Sciatic nerve (tissue), 2 donors: Measurements from ENCODE around the gene WDR91. TPM values are rescaled to one million over a fixed set of nuclear protein-coding genes. Genes with fewer than 3 reads are reported as not detected.

Experiments
- ATAC-seq: fragments of 200-7000 bp; cut with Tn5 transposase; one replicate; pipeline ENCODE4 v1.9.1; 2020; ENCODE audit warnings: mild to moderate bottlenecking, moderate library complexity
- DNase-seq: peaks from one replicate; pipeline ENCODE4 v3.0.0-alpha.2; 2020; ENCODE audit warnings: low spot score
- intact Hi-C: fragments of 100-400 bp; cut with DNase I; formaldehyde crosslinking; loops from one replicate; pipeline ENCODE4 v1.14.2; 2022
- total RNA-seq: library from RNA; stranded (reverse); fragmentation: NEBNext Ultra II Directional; extraction: Animal tissue kit (Norgen Biotek cat#: 25700); gene quantifications from one replicate; pipeline ENCODE4 v1.2.1, GENCODE V29; 2021
- donor health status: DM: no; HTN: no; CAD: no.
- donor health status: DM: no; HTN: no; CAD: no.

Gene WDR91
- 32.7 TPM for total RNA-seq

DNA sequence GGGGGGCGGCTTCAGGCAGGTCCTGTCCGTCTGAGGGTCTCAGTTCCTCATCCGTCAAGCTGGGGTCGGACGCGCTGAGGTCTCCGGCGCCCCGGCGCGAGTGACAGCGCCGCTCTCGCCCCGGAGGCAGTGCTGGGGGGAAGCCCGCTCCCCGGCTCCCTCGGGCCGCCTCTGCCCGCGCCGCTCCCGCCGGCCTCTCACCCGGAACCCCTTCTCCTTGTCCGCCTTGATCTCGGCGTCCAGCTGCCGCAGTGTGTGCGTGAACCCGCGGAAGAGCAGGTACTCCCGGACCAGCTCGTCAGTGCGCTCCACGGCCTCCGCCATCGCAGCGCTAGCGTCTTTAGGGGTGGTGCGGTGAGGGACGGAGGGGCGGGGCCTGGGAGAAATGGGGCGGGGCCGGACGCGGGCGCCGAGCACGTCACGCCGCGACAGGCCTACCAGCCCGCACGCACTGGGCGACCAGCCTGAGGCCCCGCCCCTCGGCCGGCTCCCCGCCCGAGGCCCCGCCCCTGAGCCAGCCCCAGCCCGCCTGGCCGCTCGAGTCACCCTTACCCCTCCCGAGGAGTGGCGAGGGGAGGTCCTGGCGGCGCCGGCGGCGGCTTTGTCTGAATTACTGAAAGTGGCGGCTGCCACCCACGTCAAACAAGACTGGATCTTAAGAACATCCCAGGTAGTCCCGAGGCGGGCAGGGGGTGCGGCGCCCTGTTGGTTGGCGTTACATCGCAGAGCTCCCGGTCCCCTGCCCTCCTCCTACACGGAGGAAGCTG is at the start of gene WDR91:
Gene WDR91, minus strand, starts transcription at position 348 of the 767 bp plus-strand sequence. Its CDS starts 24 bp downstream, at position 324.
- peak; percentile 98 for DNase-seq

DNA sequence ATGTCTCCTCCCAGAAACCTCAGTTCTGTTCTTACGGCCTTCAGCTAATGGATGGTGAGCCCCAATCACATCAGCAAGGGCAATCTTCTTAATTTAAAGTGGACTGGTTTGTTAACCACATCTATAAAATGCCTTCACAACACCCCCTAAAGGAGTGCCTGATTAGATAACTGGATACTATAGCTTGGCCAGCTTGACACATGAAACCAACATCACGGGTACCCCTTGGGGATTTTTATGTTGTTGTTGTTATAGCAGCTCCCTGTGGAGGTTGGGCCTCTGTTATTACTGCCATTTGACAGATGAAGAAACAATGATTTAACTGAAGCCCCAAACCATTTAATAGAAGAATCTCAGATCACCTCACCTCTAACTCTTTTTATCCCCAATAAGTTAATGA is 49.1 kb upstream of the WDR91 start:
- intact Hi-C loops = loop anchor here (10.0 kb wide), 1 partner anchor 374 kb away; no protein-coding TSS in a partner anchor
- ATAC-seq = no peak
- DNase-seq = no peak

More for the DNA sequence above, at the start of gene WDR91:
- intact Hi-C loops = no loop called here
- ATAC-seq = peak; percentile 97

DNA sequence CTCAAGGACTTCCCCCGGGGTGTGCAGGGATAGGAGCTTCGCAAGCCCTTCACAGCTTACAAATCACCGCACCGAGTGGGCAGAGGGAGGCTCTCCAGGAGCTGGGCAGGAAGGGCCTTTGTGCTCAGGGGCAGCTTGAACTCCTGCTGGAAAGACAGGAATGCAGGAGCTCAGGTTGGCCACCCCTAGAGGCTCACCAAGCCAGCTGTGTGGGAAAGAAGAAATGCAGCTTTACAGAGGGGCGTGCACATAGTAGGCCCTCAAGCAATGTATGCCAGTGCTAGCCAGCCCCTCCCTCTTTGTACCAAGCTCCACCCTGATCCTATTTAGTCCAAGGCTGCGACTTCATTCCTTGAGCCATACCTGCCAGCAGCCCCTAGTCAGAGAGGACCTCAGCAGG is 48.4 kb upstream of the WDR91 start:
- no peak for ATAC-seq
- DNase-seq = no peak
- intact Hi-C loops = loop anchor here (10.0 kb wide), 1 partner anchor 375 kb away; no protein-coding TSS in a partner anchor

DNA sequence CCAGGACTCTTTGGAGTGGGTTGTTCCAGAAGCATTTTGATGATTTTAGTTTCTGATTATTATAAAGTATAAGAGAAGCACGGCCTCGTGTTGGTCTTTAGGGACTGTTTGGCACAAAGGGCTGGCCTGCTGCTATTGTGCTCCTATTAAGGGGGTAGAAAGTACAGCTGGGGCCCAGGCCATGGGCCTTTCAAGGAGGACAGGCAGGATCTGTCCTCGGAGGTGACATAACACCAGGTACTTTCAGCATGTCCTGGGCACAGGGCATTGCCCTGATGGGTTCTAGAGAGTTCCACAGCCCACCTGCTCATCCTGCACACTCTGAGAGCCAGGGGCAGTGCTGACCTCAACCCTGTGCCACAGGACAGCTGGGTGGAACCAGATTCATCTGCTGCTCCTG is 47.3 kb upstream of the WDR91 start:
- intact Hi-C loops = no loop called here
- DNase-seq (no peak), ATAC-seq (no peak)

DNA sequence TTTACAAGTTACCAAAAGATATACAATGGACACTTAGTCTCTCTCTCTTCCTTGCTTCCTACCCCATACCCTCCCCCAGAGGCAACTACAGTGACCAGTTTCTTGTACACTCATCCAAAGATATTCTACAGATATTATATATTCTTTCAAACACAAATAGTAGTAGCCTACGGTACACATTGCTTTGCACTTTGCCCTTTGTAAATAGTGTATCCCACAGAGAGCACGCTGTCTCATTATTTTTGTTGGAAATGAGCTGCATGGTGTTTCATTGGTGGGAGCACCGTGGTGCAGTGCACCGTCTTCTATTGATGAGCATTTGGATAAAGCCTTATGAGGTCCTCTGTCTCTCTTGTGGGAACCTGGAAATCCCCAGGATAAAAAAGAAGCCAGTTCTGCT is 46.5 kb upstream of the WDR91 start:
- intact Hi-C loops = no loop called here

DNA sequence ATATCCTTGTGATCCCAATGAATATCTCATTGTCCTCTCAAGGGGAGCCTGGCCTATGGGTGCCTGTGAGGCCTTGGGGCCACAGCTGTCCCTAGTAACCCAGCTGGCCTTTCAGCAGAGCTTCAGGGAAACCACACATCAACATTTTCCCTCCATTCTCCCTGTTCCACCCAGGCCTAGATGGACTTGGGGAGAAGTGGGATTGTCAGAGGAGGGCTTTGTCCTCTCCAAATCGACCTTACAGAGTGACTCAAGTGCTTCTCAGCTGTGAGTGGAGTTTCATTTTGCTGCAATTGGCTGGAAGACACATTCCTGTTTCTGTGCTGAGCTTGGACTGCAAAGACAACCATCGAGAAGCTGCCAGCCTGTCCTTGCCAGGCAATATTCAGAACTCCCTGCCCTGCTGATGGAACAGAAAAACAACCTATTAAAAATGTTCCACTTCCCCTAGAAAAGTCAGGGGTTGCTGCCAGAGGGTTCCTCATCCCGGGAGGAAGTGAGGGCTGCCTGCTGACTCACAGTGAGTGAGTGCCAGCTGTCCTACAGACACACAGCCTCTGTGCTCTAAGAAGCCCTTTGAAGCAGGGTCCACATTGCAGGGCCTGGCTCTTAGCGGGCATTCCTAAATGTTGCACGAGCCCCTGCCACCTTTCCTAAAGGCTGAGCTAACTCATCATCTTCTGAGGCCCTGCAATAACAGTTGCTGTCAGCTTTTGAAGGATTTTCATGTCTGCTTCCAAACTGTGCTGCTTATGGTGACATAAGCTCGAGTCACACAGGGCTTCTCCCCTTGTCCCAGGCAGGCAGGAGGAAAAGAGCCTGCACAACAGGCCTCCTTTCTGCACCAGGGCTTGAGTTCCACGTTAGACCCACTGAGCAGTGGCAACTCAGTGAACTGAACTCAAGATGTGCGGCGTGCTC is 42.8 kb upstream of the WDR91 start:
- intact Hi-C loops = no loop called here
- peak; percentile 90 for ATAC-seq
- peak; percentile 76 for DNase-seq

More for the DNA sequence above, 46.5 kb upstream of the WDR91 start:
- DNase-seq (no peak), ATAC-seq (no peak)

DNA sequence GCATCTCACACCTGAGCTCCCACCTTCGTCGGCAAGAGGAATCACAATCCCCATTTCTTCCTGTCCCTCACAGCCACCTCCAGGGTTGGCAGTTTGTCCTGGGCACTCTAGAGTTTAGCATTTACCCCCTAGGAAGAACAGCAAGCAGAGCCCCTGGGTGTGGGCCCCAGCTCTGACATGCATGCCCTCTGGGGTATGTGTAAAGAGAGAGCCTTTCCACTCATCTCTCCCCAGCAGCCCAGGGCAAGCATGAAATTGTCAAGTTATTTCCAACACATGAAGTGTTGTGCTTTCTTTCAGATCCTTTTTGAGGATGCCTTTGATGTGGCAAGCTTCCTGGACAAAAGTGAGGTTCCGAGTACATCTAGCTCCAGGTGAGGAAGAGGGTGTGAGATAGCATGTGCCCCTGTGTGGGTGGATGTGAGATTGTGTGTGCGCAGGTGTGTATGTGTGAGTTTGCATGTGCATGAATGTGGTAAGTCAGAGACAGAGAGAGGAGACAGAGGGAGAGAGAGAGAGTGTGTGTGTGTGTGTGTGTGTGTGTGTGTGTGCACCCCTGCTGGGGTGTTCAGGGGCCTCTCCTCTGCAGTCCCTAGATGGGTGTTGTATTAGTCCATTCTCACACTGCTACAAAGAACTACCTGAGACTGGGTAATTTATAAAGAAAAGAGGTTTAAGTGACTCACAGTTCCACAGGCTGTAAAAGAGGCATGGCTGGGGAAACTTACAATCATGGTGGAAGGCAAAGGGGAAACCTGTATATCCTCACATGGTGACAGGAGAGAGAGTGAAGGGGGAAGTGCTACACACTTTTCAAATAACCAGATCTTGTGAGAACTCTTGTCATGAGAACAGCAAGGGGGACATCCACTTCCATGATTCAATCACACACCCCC is 40.4 kb upstream of the WDR91 start:
- no peak for ATAC-seq
- DNase-seq = no peak
- intact Hi-C loops = no loop called here

DNA sequence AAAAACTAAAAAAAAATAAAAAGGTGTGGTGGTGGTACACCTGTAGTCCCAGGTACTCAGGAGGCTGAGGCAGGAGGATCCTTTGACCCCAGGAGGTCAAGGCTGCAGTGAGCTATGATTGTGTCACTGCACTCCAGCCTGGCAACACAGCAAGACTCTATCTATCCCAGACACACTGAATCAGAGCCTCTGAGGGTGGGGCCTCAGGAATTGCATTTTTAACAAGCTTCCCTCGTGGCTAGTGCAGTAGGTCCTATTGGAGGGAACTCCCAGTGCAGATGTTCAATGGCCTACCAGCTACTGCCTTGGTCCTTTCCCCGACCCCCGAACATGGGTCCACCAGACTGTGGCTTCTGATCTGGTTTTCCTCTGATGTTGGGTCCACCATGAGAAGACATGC is 37.2 kb upstream of the WDR91 start:
- DNase-seq (no peak), ATAC-seq (no peak)
- intact Hi-C loops = no loop called here

DNA sequence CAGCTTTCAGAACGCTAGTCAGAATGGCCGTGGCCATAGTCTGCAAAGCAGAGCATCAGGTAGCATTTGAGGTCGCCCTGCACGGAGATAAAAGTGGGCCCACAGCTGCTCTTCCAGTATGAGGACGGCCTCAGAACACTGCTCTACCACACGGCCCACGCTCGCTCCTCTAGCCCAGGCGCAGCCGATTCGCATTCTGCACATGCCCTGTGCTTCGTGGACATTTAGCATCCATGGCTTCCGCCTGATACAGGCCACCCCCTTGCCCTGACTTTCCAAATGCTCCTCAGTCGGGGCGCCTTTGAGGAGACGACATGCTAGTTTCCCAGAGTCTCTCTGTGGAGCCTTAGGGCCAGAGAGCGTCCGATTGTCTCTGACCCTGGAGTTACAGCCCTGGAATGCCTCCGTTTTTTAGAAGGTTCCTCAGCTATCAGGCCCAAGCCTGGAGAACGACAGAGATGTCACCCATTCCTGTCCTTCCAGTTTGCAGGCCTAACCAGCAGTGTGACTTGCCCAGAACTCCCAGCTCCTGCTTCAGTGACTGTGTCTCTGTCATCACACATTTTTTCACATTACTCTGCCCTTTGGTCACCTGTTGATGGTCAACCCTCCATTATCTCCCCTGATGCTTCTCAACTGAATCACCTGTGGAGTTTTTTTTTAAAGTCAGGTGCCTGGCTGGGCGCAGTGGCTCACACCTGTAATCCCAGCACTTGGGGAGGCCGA is 36.6 kb upstream of the WDR91 start:
- intact Hi-C loops = no loop called here
- no peak for ATAC-seq
- no peak for DNase-seq

DNA sequence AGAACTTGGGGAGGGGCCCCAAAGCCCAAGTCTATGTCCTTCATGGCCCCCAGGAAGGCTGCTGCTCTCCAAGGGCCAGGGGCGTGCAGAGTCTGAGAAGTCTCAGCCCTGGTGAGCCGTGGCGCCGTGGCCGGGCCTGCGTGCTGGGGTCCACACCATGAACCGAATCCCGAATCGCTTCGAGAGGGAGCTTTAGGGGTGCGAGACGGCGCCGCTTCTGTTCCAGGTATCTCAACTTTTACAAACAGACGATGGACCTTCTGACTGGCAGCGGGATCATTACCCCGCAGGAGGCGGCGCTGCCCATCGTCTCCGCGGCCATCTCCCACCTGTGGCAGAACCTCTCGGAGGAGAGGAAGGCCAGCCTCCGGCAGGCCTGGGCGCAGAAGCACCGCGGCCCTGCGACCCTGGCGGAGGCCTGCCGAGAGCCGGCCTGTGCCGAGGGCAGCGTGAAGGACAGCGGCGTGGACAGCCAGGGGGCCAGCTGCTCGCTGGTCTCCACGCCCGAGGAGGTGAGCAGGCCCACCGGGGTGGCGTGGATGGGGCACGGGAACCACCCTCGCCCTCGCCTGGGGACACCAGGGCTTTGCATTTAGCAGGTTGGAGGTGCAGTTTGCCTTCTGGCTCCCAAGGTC is 35.0 kb upstream of the WDR91 start:
- ATAC-seq (no peak), DNase-seq (no peak)

DNA sequence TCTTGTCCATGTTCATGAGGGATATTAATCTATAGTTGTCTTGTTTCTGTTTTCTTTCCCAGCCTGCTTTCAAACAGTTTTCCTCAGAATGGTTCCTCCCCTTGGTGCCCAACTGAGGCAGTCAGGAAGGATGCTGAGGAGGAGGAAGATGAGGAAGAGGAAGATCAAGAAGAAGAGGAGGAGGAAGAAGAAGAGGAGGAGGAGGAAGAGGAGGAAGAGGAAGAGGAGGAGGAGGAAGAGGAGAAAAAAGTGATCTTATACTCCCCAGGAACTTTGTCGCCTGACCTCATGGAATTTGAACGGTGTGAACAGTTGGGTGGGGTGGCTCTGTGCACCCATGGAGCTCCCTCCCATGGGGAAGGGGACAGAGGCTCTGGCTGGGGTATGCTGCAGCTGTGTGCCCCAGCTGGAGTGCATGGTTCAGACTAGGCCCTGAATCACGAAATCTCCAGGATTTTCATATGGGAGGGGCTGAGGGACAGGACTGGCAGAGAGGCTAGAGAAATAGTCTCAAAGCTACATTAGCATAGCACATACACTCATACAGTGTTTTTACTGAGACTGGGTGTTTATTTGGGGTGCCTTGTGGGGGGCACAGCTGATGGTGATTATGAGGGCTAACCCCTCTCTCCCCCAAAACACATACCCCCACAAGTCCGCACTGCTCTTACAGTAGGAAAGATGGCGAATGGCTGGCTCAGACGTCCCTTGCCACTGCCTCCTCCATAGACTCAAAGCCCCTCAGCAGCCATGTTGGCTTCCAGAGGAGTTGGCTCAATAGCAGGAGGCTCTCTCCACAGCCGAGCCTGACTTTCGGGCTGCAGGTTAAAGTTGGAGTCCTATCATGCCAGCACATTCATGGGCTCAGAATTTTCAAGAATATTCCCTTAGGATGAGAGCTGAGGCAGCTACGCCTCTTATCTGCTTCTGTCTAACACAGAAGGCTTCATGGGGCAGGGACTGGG is 34.2 kb upstream of the WDR91 start:
- ATAC-seq (no peak), DNase-seq (no peak)
- intact Hi-C loops = no loop called here

More for the DNA sequence above, 35.0 kb upstream of the WDR91 start:
- intact Hi-C loops = no loop called here

DNA sequence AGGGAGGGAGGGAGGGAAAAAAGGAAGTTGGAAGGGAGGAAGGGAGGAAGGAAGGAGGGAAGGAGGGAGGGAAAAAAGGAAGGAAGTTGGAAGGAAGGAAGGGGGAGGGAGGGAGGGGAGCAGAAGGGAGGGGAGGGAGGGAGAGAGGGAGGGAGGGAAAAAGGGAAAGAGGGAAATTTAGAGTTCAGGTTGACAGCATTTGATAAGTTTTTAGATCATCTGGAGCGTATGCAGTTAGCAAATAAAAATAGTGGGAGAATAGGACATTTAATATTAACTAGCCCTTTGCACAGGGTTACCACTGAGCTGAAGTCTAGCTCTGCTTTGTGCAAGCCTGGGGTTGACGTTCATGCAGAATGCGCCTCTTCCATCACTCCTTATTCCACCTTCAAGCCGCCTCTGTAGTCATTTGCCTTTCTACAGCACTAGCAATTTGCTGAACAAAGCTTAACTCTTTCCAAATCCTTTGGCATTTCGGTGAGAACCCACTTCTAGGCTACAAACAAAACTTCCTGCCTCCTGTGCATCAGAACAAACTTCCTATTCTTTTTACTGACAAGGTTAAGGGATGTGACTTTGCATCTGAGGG is 30.9 kb upstream of the WDR91 start:
- ATAC-seq (no peak), DNase-seq (no peak)
- intact Hi-C loops = no loop called here

DNA sequence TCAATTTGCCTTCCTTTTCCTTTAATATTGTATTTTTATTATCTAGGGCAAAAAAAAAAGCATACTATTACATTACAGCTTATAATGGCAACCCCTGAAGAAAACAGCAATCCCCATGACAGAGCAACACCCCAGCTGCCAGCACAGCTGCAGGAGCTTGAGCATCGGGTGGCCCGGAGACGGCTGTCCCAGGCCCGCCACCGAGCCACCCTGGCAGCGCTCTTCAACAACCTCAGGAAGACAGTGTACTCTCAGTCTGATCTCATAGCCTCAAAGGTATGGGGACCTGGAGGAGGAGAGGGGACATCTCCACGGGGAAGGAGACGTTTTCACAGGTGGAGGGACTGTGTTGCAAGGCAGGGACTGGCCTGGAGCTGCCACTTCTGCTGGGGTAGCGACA is 29.1 kb upstream of the WDR91 start:
- peak; percentile 39 for ATAC-seq
- DNase-seq = no peak
- intact Hi-C loops = no loop called here

DNA sequence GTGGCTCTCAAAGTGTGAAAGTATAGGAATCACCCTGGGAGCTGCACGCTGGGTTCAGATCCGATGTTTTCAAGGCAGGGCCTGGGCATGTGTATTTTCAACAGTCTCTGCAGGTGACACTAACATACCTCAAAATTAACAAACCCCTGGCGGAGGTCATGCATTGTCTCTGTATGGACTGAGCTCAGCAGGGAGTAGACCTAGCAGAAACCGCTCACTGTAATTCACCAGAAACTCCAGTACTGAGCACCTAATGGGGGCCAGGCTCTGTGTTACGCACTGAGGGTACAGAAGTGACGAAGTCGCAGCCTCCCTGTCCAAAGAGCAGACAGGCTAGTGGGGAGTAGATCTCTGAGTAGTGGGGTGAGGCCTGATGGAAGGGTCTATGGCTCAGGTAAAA is 27.9 kb upstream of the WDR91 start:
- ATAC-seq = no peak
- no peak for DNase-seq
- intact Hi-C loops = no loop called here

DNA sequence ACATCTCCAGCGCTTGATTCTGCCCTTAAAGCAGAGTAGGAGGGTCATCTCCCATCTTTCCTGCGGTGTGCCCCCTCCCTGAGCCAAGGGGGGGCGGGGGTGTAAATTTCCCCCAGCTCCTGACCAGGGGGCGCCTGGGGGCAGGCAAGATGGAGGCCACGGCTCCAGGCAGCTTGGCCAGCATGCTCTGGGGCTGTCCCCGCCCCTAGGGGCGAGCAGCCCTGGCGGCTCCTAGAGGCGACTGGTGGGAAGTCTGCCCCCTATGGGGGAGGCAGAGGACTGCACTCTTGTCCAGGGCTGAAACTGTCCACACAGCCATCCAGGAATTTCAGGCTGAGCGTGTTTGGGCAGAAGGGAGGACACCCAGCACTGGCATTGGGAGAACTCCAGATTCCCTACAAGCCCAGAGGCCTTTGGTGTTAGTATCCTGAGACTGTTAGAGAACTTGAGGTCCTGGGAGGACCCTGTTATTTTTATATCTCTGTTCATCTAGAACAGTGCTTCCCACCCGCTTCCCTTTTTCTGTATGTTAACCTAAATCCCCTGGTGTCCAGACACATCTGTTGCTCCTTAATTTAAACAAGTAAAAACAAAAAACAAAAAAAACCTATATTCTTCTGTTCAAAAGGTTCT is 26.9 kb upstream of the WDR91 start:
- DNase-seq (no peak), ATAC-seq (no peak)
- intact Hi-C loops = no loop called here

DNA sequence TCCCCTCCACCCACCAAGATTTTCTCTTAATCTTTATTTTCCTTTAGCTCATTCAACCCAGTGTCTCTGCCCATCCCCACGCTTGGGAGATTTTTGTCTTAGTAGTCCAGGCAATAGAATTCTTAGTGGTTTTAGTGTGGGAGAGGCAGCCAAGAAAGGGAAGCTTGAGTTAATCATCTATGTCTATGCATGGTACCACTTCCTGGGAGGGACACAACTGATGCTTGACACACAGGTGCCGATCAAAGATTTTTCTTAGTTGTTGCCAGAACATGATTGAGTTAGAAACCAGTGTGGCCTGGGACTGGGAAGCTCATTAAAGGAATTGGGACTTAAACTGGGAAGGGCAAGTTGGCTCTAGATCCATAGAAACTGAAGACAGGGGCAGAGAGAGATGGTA is 25.4 kb upstream of the WDR91 start:
- no peak for DNase-seq
- no peak for ATAC-seq
- intact Hi-C loops = no loop called here
